ENCODE results near the gene PAX8. TPM values are rescaled to one million over a fixed set of nuclear protein-coding genes. Genes with fewer than 3 reads are reported as not detected.

PAX8 gene
- total RNA-seq, 1 donor from 2014 or later, result 1.4 TPM

- no peak for TF ChIP-seq CTCF (IDR thresholded peaks at IDR 0.05; ENCODE audit: partially characterized antibody, unreplicated experiment)
- Mint-ChIP-seq H3K9me3 (ENCODE audit: unreplicated experiment) (peaks cover 4% of the 10 kb centered on the region), H3K36me3 (ENCODE audit: unreplicated experiment) (peaks cover 6% of the 10 kb centered on the region), H3K4me3 (ENCODE audit: unreplicated experiment) (peak overlapping the region; percentile 18), H3K27me3 (ENCODE audit: unreplicated experiment) (peaks cover 7% of the 10 kb centered on the region), H3K27ac (ENCODE audit: unreplicated experiment) (no peak overlapping the region), H3K4me1 (ENCODE audit: low read depth, unreplicated experiment) (no peaks in the 10 kb centered on the region)
- DNase-seq, result no peak
Measured at GRCh38 chr2:113198048-113198789, 80.5 kb downstream of the PAX8 start.

GRCh38 chr2:113197347-113198047 is 81.2 kb downstream of the PAX8 start:
- no peaks in the 10 kb centered on the region for H3K4me1 Mint-ChIP-seq (ENCODE audit: low read depth, unreplicated experiment)
- H3K27ac Mint-ChIP-seq (ENCODE audit: unreplicated experiment), result no peak overlapping the region
- H3K36me3 Mint-ChIP-seq (ENCODE audit: unreplicated experiment), result peaks cover 6% of the 10 kb centered on the region
- H3K27me3 Mint-ChIP-seq (ENCODE audit: unreplicated experiment), result peaks cover 7% of the 10 kb centered on the region
- peaks cover 4% of the 10 kb centered on the region for H3K9me3 Mint-ChIP-seq (ENCODE audit: unreplicated experiment)
- peak overlapping the region; percentile 72 for H3K4me3 Mint-ChIP-seq (ENCODE audit: unreplicated experiment)
- no peak for TF ChIP-seq CTCF (IDR thresholded peaks at IDR 0.05; ENCODE audit: partially characterized antibody, unreplicated experiment)
- no peak for DNase-seq

- Mint-ChIP-seq H3K27me3 (ENCODE audit: unreplicated experiment) (peaks cover 7% of the 10 kb centered on the region), H3K4me3 (ENCODE audit: unreplicated experiment) (peak overlapping the region; percentile 72), H3K4me1 (ENCODE audit: low read depth, unreplicated experiment) (no peaks in the 10 kb centered on the region), H3K36me3 (ENCODE audit: unreplicated experiment) (peaks cover 6% of the 10 kb centered on the region), H3K9me3 (ENCODE audit: unreplicated experiment) (peaks cover 4% of the 10 kb centered on the region), H3K27ac (ENCODE audit: unreplicated experiment) (no peak overlapping the region)
- no peak for TF ChIP-seq CTCF (IDR thresholded peaks at IDR 0.05; ENCODE audit: partially characterized antibody, unreplicated experiment)
- DNase-seq, result no peak
Measured at GRCh38 chr2:113196839-113197238, 81.9 kb downstream of the PAX8 start.

GRCh38 chr2:113195923-113196501 is 82.7 kb downstream of the PAX8 start:
- H3K4me3 Mint-ChIP-seq (ENCODE audit: unreplicated experiment), result no peak overlapping the region
- H3K27me3 Mint-ChIP-seq (ENCODE audit: unreplicated experiment), result peaks cover 7% of the 10 kb centered on the region
- peaks cover 6% of the 10 kb centered on the region for H3K36me3 Mint-ChIP-seq (ENCODE audit: unreplicated experiment)
- no peak overlapping the region for H3K27ac Mint-ChIP-seq (ENCODE audit: unreplicated experiment)
- H3K9me3 Mint-ChIP-seq (ENCODE audit: unreplicated experiment), result peaks cover 4% of the 10 kb centered on the region
- no peaks in the 10 kb centered on the region for H3K4me1 Mint-ChIP-seq (ENCODE audit: low read depth, unreplicated experiment)
- TF ChIP-seq CTCF (IDR thresholded peaks at IDR 0.05; ENCODE audit: partially characterized antibody, unreplicated experiment), result no peak
- no peak for DNase-seq
